Measurements from ENCODE around the gene C1QTNF5.

The C1QTNF5 gene

GRCh38 chr11:119320240-119320775 is 20.4 kb downstream of the C1QTNF5 start (continued):
- no peak for TF ChIP-seq ZBTB11 (tag by site-specific recombination; conservative IDR thresholded peaks at IDR 0.05; ENCODE audit: low read depth)
- no peak for TF ChIP-seq KLF10 (tag by site-specific recombination; IDR thresholded peaks at IDR 0.05)
- TF ChIP-seq IKZF3 (tag by site-specific recombination; IDR thresholded peaks at IDR 0.05) = peak; percentile 47; the same call in 1 of the 2 replicates
- no peak for TF ChIP-seq ZNF112 (tag by site-specific recombination; IDR thresholded peaks at IDR 0.05)
- TF ChIP-seq ZNF626 (tag by site-specific recombination; IDR thresholded peaks at IDR 0.05) = no peak
- TF ChIP-seq REST (tag by site-specific recombination; IDR thresholded peaks at IDR 0.05) = no peak
- TF ChIP-seq ZNF623 (tag by site-specific recombination; IDR thresholded peaks at IDR 0.05) = no peak
- TF ChIP-seq ZNF785 (tag by site-specific recombination; IDR thresholded peaks at IDR 0.05) = no peak
- TF ChIP-seq ZNF18 (tag by site-specific recombination; IDR thresholded peaks at IDR 0.05) = no peak
- TF ChIP-seq ZNF404 (tag by site-specific recombination; IDR thresholded peaks at IDR 0.05) = no peak

- H3K4me1 ChIP-seq (ENCODE audit: control insufficient read depth, insufficient read depth, low read length) = no peaks in the 10 kb centered on the region; the same call in 1 of the 2 replicates
- CTCF ChIA-PET = interaction anchor here (0.9 to 15.8 kb wide), 2 partner anchors 19 to 42 kb away, joined by 4 to 151 read pairs; partner anchors contain the start of gene C1QTNF5
- no peak overlapping the region for H3K27ac ChIP-seq (ENCODE audit: extremely low read depth, low read depth, low read length)
- H3K4me3 ChIP-seq (ENCODE audit: low read depth, low read length) = no peak overlapping the region
- peaks cover 0 to 2% of the 10 kb centered on the region in 2 experiments; a peak in 1 of 3 replicates for H3K36me3 ChIP-seq (ENCODE audit: control insufficient read depth in 2 of 2, insufficient read depth in 1 of 2, low read length in 2 of 2)
- TF ChIP-seq ZFHX2 (tag by site-specific recombination; conservative IDR thresholded peaks at IDR 0.05) (peak; percentile 66), ZNF843 (tag by site-specific recombination; IDR thresholded peaks at IDR 0.05) (no peak), ZNF133 (tag by site-specific recombination; IDR thresholded peaks at IDR 0.05) (no peak), EGR2 (tag by site-specific recombination; IDR thresholded peaks at IDR 0.05; ENCODE audit: low read depth) (peak; percentile 64)
- H3K9me3 ChIP-seq (ENCODE audit: control insufficient read depth, insufficient read depth, low read depth, low read length) = no peaks in the 10 kb centered on the region
- POLR2A ChIA-PET = interaction anchor here (1.1 kb wide), 1 partner anchor 198 kb away, joined by 3 read pairs; the partner anchor contains the start of gene HINFP
Measured at GRCh38 chr11:119319700-119320239, 20.9 kb downstream of the C1QTNF5 start.
